ENCODE data around the gene PDZRN4.

- TF ChIP-seq CTCF (IDR thresholded peaks at IDR 0.05; ENCODE audit: extremely low read depth in 1 of 2, insufficient read depth in 1 of 2, low read depth in 1 of 2, low read length in 2 of 2) (no peak), MAX (IDR thresholded peaks at IDR 0.05; ENCODE audit: insufficient read depth, insufficient read length) (no peak), EZH2 (IDR thresholded peaks at IDR 0.05; ENCODE audit: borderline replicate concordance, low read depth, low read length, severe bottlenecking) (no peak), POLR2A (IDR thresholded peaks at IDR 0.05; ENCODE audit: low read depth, low read length) (no peak), POLR2AphosphoS5 (IDR thresholded peaks at IDR 0.05; ENCODE audit: insufficient read depth, low read depth, low read length) (no peak), MYC (IDR thresholded peaks at IDR 0.05; ENCODE audit: low read depth, low read length) (no peak), FOS (IDR thresholded peaks at IDR 0.05; ENCODE audit: borderline replicate concordance, insufficient read depth, low read length) (no peak), JUN (IDR thresholded peaks at IDR 0.05; ENCODE audit: borderline replicate concordance, insufficient read depth, insufficient read length, low read depth) (no peak)
Measured at GRCh38 chr12:41380878-41381277, 192.8 kb downstream of the PDZRN4 start.
